ENCODE results near the gene CRACDL. TPM values are rescaled to one million over a fixed set of nuclear protein-coding genes. Genes with fewer than 3 reads are reported as not detected.

CRACDL gene
- total and polyA plus RNA-seq, 2 of the 13 experiments (the other 11 are each of a cell fraction or from before 2014, with no cell fraction given): 0.15 to 0.26 TPM

- no peak; the same call in 1 of the 2 replicates for TF ChIP-seq ZBTB26 (CRISPR knock-in tag; IDR thresholded peaks at IDR 0.05; ENCODE audit: borderline replicate concordance)
- TF ChIP-seq ZNF282 (IDR thresholded peaks at IDR 0.05; ENCODE audit: partially characterized antibody): no peak
- 0 out of 2 replicates have a peak, but pooled peaks have one; percentile 9 for TF ChIP-seq NR2C2 (CRISPR knock-in tag; IDR thresholded peaks at IDR 0.05; ENCODE audit: borderline replicate concordance)
- no peak for TF ChIP-seq TMF1 (CRISPR knock-in tag; IDR thresholded peaks at IDR 0.05; ENCODE audit: low read depth)
- TF ChIP-seq KLF6 (CRISPR knock-in tag; IDR thresholded peaks at IDR 0.05): 0 out of 2 replicates have a peak, but pooled peaks have one; percentile 44
- TF ChIP-seq TBX2 (CRISPR knock-in tag; IDR thresholded peaks at IDR 0.05; ENCODE audit: borderline replicate concordance): peak; percentile 49; the same call in 1 of the 2 replicates
- peak; percentile 59; the same call in 1 of the 2 replicates for TF ChIP-seq TBX3 (IDR thresholded peaks at IDR 0.05; ENCODE audit: borderline replicate concordance)
- TF ChIP-seq HCFC1 (IDR thresholded peaks at IDR 0.05; ENCODE audit: low read depth, low read length): no peak
- peak; percentile 42; the same call in 1 of the 2 replicates for TF ChIP-seq SALL1 (CRISPR knock-in tag; IDR thresholded peaks at IDR 0.05)
- peak; percentile 46; the same call in 1 of the 2 replicates for TF ChIP-seq CHD4 (IDR thresholded peaks at IDR 0.05; ENCODE audit: borderline replicate concordance, low read length)
- peak; percentile 23; the same call in 1 of the 2 replicates for TF ChIP-seq KDM6A (CRISPR knock-in tag; IDR thresholded peaks at IDR 0.05; ENCODE audit: low read depth)
- TF ChIP-seq ZNF280D (CRISPR knock-in tag; IDR thresholded peaks at IDR 0.05): 0 out of 2 replicates have a peak, but pooled peaks have one; percentile 28
- TF ChIP-seq ZSCAN5A (CRISPR knock-in tag; IDR thresholded peaks at IDR 0.05; ENCODE audit: borderline replicate concordance): no peak; the same call in 1 of the 2 replicates
- peak; percentile 63 for TF ChIP-seq HMG20A (CRISPR knock-in tag; IDR thresholded peaks at IDR 0.05; ENCODE audit: borderline replicate concordance)
- peak; percentile 26; the same call in 1 of the 2 replicates for TF ChIP-seq NCOR1 (IDR thresholded peaks at IDR 0.05; ENCODE audit: borderline replicate concordance, low read length)
- TF ChIP-seq TCF12 (IDR thresholded peaks at IDR 0.05): no peak
- peak; percentile 44; the same call in 1 of the 2 replicates for TF ChIP-seq TCF12 (CRISPR knock-in tag; IDR thresholded peaks at IDR 0.05)
- TF ChIP-seq U2AF2 (IDR thresholded peaks at IDR 0.05; ENCODE audit: low read depth, low read length): no peak
- TF ChIP-seq ZSCAN29 (CRISPR knock-in tag; conservative IDR thresholded peaks at IDR 0.05): peak; percentile 88; the same call in 1 of the 2 replicates
- TF ChIP-seq FOXK2 (IDR thresholded peaks at IDR 0.05): 0 out of 2 replicates have a peak, but pooled peaks have one; percentile 18
- 0 out of 2 replicates have a peak, but pooled peaks have one; percentile 17 for TF ChIP-seq ERF (CRISPR knock-in tag; IDR thresholded peaks at IDR 0.05)
These were observed 136.4 kb downstream of the CRACDL start (continued) for GRCh38 chr2:98799375-98800329.
